IPS-18a (cell line): ENCODE results near the gene DCTN2.
A peak's percentile ranks its signal among the peaks of the same experiment; 100 is the strongest.
"Not testable (repeated sequence)": the region's sequence is repeated elsewhere in the genome, so short reads cannot be mapped to it uniquely, and the experiment has no call there.

Experiments used
- H3K27ac ChIP-seq: one replicate; pipeline ENCODE4 v1.5.1; 2013; ENCODE audit warnings: low read length
- H3K27me3 ChIP-seq: one replicate; pipeline ENCODE4 v1.6.1; 2013; ENCODE audit warnings: mild to moderate bottlenecking, low read length; ENCODE audit not compliant: control insufficient read depth, insufficient read depth
- H3K36me3 ChIP-seq: one replicate; pipeline ENCODE4 v1.6.1; 2013; ENCODE audit warnings: low read depth, low read length; ENCODE audit not compliant: control insufficient read depth
- H3K4me1 ChIP-seq: one replicate; pipeline ENCODE4 v1.6.1; 2013; ENCODE audit warnings: low read depth, low read length; ENCODE audit not compliant: control insufficient read depth
- H3K4me3 ChIP-seq: one replicate; pipeline ENCODE4 v1.5.1; 2013; ENCODE audit warnings: low read length
- H3K9ac ChIP-seq: one replicate; pipeline ENCODE4 v1.6.1; 2013; ENCODE audit warnings: mild to moderate bottlenecking, low read length, moderate library complexity
- H3K9me3 ChIP-seq: one replicate; pipeline ENCODE4 v1.6.1; 2013; ENCODE audit warnings: low read depth, low read length; ENCODE audit not compliant: control insufficient read depth

The DCTN2 gene

DNA sequence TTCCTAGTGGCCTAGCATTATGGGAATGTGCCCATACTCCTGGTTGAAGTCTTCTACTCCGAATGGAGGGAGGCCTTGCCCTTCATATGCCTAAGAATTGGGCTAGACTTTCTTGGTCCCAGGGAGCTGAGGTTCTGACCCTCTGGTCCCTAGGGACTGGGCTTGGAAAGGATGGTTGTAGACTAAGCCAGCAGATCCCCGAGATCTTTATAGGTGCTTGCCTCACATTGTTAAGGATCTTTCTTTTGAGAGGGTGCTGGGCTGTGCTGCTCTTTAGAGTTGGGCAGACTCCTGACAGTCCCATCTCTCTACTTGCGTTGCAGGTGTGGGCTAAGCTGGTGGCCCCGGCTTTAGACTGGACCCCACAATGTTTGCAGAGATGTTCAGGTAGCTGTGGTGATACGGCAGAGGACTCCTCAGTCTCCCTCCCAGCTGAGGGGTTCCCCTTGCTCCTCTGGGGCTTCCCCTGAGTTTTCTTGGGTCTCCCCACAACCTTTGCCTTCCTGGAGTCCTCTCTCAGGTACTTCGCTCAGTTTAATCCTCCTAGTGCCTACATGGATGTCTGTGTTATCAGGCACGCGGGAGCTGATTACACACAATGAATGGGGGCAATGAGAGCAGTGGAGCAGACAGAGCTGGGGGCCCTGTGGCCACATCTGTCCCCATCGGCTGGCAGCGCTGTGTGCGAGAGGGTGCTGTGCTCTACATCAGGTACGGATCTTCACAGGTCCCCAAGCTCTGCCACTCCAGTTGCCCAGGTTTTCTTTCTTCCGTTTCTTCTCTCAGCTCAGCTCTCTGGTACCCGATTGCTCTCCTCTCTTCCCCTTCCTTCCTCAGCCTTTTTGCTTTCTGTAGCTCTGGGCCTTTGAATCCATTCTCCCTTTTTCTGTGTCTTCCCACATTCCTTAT is 23.0 kb downstream of the DCTN2 start:
- H3K4me3 ChIP-seq: peak overlapping the region; percentile 84
- H3K27ac ChIP-seq: no peak overlapping the region
- no peaks in the 10 kb centered on the region for H3K9me3 ChIP-seq
- peaks cover 11% of the 10 kb centered on the region for H3K36me3 ChIP-seq
- no peaks in the 10 kb centered on the region for H3K27me3 ChIP-seq
- H3K9ac ChIP-seq: peak overlapping the region; percentile 49
- peaks cover 18% of the 10 kb centered on the region for H3K4me1 ChIP-seq

DNA sequence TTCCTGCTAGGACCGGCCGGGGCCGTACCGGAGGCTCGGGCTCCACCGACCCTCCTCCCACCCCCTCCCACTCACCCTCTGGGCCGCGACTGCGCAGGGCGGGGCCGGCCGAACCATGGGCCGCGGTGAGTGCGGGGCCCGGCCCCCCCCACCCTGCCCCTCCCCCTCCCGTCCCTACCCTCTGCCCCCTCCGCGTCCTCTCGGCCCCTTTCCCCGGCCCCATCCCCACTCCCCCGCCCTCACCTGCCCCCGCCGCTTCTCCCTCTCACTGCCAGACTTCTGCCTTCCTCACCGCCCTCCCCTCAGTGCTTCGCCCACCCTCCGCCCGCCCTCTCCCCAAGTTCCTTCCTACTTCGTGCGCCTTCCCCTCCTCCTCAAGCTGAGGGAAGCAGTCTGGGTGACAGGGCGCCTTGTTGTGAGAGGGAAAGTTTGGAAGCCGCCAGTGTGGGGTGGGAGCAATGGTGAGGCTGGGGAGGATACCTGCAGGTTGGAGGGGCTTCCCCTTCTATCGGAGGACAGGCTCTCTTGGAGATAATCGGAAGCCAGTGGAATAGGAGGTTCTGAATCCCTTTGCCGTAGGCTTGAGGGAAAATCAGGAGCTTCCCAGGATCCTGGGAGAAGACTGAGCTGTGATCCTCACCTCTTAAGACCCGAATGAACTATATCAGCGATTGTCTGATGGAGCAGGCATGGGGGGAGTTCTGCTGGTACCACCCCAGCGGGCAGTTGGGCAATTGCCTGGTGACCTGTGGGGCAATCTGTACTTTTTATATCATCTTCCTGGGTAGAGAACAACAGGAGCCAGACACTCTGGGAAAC is 23.9 kb downstream of the DCTN2 start:
- Histone ChIP-seq H3K27me3 (no peaks in the 10 kb centered on the region), H3K36me3 (peaks cover 8% of the 10 kb centered on the region), H3K4me3 (peak overlapping the region; percentile 84), H3K27ac (peak overlapping the region; percentile 44), H3K9ac (peak overlapping the region; percentile 49), H3K4me1 (peaks cover 18% of the 10 kb centered on the region), H3K9me3 (no peaks in the 10 kb centered on the region)

DNA sequence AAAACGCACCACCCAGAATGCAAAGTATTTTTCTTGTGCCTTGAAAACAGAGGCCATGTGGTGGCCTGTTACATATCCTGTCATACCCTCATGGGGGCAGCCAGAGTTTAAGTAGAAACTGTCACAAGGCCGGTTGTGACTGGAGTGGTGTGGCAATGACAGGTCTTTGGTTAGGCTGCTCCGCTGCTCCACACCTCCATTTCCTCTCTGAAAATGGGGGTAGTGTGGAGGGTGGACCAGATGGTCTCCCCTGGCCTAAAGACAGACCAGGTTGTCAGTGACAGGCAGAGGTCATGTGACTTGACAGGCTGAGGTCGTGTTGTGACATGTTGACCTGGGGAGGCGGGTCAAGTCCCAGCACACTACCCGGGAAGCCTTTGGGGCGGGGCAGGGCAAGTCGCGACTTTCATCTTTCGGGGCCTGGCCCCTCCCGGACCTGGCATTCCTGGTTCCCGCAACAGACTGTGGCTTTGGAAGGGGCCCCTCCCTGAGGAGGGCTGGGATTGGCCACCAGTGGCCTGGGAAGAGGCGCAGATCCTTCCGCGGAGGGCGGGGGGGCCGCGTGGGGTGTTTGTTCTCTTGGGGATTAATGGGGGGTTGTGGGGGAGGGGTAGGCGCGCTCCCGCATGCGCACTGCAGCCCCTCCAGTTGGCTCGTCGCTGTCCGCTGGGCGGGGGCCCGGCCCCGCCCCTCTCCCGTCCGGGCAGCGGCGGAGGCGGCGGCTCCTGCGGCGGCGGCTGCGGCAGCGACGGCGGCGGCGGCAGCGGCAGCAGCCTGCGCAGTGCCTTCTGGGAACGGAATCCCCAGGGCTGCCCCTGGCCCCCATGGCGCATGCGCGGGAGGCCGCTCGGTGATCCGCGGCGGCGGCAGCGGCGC is 24.7 kb downstream of the DCTN2 start, which contains the start of gene MBD6:
Gene MBD6 (plus strand): TSS at position 814 of the 876 bp plus-strand sequence. CDS start 1,480 bp downstream, outside the sequence.
- peak within 1 kb of the TSS; percentile 44 for H3K27ac ChIP-seq
- H3K27me3 ChIP-seq: no peaks in the 10 kb centered on the region
- H3K9me3 ChIP-seq: no peaks in the 10 kb centered on the region
- H3K4me1 ChIP-seq: peaks cover 18% of the 10 kb centered on the region
- H3K9ac ChIP-seq: peak within 1 kb of the TSS; percentile 49
- peak within 1 kb of the TSS; percentile 84 for H3K4me3 ChIP-seq
- peaks cover 16% of the 10 kb centered on the region for H3K36me3 ChIP-seq

DNA sequence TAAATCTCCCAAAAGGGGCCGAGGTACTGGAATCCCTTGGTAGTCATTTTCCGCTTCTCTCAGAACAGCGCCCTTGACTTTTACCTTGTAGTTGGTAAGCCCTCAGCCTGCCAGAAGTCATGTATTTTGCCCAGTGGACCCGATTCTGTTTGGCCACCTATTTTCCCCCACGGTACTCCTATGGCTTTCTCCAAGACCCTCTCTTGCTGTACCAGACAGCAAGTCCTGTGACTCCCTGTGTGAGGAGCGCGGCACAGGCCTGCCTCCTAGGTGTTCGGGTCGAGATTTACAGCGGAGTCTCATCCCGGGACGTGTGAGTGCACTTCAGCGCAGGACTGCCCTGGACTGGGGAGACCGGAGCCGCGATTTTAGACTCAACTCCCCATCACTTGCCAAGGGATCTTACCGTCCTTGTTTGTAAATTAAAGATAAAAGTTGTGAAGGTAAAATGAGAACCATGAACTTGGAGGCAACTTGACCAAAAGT is 25.4 kb downstream of the DCTN2 start:
- Histone ChIP-seq H3K27ac (no peak overlapping the region), H3K9ac (no peak overlapping the region), H3K27me3 (no peaks in the 10 kb centered on the region), H3K4me3 (peak overlapping the region; percentile 56), H3K4me1 (peaks cover 18% of the 10 kb centered on the region), H3K9me3 (no peaks in the 10 kb centered on the region), H3K36me3 (peaks cover 20% of the 10 kb centered on the region)

DNA sequence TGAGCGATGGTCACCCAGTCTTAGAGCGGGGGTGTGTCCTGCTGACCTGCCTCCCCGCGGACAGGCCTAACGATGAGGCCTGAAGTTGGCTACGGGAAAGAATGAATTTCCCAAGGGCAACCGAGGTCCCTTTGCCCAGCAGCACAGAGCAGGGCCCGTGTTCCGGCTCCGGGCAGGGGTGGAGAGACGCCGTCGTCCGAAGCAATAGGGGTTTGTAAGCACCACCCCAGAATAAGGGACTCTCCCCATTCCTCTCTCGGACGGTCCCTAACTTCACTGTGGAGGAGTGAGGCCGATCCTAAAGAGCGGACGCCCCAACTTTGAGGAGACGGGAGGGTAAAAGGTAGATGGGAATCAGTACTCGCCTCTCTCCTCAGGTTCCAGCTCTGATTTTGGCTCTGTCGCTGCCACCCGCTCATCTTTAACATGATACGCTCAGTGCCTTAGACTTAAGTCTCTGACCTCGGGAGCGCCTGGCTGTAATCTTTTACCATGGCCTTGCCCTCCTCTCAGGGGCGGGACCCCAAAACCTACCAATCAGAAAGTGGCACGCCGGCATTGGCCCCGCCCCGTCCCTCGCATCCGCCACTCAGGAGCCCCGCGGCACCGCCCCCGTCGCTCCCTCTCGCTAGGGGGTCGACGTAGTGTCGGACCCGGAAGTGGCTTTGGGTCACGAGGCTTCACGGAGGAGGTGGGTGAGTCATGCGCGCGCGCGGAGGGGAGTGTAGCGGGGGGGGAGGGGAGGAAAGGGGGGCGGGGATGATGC is 26.8 kb downstream of the DCTN2 start, which contains the start of gene DDIT3:
Gene DDIT3 (minus strand): TSS at position 462 of the 766 bp plus-strand sequence. CDS start 3,108 bp downstream, outside the sequence.
- Histone ChIP-seq H3K27ac (peak within 1 kb of the TSS; percentile 91), H3K9ac (peak within 1 kb of the TSS; percentile 91), H3K9me3 (no peaks in the 10 kb centered on the region), H3K4me3 (peak within 1 kb of the TSS; percentile 95), H3K4me1 (peaks cover 18% of the 10 kb centered on the region), H3K27me3 (no peaks in the 10 kb centered on the region), H3K36me3 (peaks cover 33% of the 10 kb centered on the region)

DNA sequence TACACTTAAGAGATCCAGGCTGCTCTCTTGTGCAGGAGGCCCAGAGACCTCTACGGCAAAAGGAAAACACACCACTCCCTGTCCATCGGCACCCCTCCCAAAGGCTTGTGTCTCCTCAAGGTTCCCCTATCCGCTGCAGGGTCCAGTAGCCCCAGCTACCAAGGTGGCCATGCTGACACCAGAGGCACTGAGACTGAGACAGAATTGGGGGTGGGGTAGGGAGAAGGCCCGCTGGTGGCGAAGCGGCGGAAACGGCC is 27.3 kb downstream of the DCTN2 start:
- peak overlapping the region; percentile 95 for H3K4me3 ChIP-seq
- H3K9me3 ChIP-seq: no peaks in the 10 kb centered on the region
- peaks cover 38% of the 10 kb centered on the region for H3K36me3 ChIP-seq
- peak overlapping the region; percentile 91 for H3K9ac ChIP-seq
- H3K27me3 ChIP-seq: no peaks in the 10 kb centered on the region
- peak overlapping the region; percentile 91 for H3K27ac ChIP-seq
- peaks cover 18% of the 10 kb centered on the region for H3K4me1 ChIP-seq

DNA sequence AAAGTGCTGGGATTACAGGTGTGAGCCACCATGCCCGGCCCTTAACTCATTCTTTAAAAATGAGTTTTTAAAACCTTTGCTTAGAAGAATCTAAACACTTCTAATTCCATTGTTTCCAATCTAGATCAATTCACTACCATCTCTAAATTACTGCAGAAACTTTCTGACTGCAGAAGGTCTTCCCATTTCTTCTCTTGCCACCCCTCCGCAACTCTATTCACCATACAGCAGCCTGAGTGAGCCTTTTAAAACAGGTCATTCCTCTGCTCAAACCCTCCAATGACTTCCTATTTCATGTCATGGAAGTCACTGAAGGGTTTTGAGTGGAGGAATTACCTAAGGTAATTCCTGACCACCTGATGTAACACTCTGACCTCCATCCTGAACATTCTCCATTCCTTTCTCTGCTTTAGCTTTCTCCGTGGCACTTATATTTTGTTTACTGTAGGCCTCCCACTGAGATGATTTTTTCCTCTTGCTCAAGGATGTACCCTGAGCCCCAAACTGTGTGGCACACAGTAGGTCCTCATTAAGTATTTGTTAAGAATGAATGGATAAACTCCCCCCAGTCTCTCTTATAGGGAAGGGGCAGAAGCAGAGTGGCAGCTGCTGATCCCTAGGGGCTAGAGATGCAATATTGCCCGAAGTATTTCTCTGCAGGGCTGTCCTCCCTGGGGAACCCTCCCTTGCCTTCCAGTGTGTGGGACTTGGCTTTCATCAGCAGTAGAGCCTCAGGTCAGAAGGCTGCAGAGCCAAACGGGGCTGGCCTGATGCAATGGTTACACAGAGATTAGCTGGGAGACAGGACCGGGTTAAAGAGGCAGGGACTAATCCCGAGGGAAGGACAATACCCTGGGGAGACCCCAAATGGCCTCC is 27.8 kb downstream of the DCTN2 start:
- peak overlapping the region; percentile 91 for H3K27ac ChIP-seq
- peaks cover 18% of the 10 kb centered on the region for H3K4me1 ChIP-seq
- H3K9ac ChIP-seq: peak overlapping the region; percentile 91
- peaks cover 44% of the 10 kb centered on the region for H3K36me3 ChIP-seq
- no peaks in the 10 kb centered on the region for H3K9me3 ChIP-seq
- H3K27me3 ChIP-seq: no peaks in the 10 kb centered on the region
- H3K4me3 ChIP-seq: peak overlapping the region; percentile 95

DNA sequence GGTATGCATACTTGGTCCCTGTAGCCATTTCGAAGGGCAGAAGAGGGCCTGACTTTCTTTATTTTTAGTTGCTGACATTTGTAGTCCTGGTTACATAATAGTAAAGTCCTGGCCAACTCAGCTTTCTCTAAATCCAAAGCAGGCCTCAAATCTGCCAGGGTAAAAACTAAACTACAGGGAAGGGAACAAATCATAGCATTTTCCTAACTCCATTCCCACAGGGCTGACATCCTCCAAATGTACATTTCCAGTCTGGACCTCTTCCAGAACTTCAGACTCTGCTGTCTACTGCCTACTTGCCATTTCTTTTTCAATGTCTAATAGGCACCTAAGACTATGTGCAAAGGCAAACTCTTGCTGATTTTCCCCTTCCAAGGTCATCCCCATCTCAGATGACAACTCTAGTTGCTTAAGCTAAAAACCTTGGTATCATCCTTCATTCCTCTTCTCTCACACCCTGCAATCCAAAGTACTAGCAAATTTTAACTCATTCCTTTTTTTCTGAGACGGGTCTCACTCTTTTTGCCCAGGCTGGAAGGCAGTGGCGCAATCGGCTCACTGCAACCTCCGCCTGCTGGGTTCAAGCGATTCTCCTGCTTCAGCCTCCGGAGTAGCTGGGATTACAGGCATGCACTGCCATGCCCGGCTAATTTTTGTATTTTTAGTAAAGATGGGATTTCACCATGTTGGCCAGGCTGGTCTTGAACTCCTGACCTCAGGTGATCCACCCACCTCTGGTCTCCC is 28.6 kb downstream of the DCTN2 start:
- Histone ChIP-seq H3K36me3 (peaks cover 50% of the 10 kb centered on the region), H3K27me3 (no peaks in the 10 kb centered on the region), H3K4me3 (peak overlapping the region; percentile 95), H3K4me1 (peaks cover 11% of the 10 kb centered on the region), H3K27ac (no peak overlapping the region), H3K9me3 (no peaks in the 10 kb centered on the region), H3K9ac (no peak overlapping the region)

DNA sequence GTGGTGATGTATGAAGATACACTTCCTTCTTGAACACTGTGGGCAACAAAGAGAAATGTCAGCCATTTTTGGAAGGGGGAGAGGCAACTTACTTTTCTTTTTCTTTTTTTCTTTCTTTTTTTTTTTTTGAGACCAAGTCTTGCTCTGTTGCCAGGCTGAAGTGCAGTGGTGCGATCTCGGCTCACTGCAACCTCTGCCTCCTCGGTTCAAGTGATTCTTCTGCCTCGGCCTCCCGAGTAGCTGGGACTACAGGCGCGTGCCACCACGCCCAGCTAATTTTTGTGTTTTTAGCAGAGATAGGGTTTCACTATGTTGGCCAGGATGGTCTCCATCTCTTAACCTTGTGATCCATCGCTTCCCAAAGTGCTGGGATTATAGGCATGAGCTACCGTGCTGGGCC is 29.3 kb downstream of the DCTN2 start:
- not testable (repeated sequence) for H3K27ac ChIP-seq, H3K4me3 ChIP-seq, H3K4me1 ChIP-seq, H3K9me3 ChIP-seq, H3K27me3 ChIP-seq, H3K9ac ChIP-seq
- H3K36me3 ChIP-seq: peaks cover 56% of the 10 kb centered on the region
